K562 (cell line): ENCODE data around the gene DESI2. TPM values are rescaled to one million over a fixed set of nuclear protein-coding genes. Genes with fewer than 3 reads are reported as not detected.

Experiments
- ATAC-seq: fragments of 200-7000 bp; cut with Tn5 transposase; 3 replicates; pipeline ENCODE4 v1.9.1; 2020; ENCODE audit warnings: moderate library complexity
- BruUV-seq: library from RNA; stranded (reverse); fragments of 400-500 nt; replicated peaks from 2 replicates; lab custom pipeline; 2021; lab: Mats Ljungman, UMichigan
- CTCF ChIA-PET: fragments of 300-600 bp; formaldehyde crosslinking; extraction: SDS; loops from one replicate; lab custom pipeline; 2021; ENCODE audit warnings: low intra/inter-chr PET ratio; lab: Yijun Ruan, JAX
- POLR2A ChIA-PET: fragments of 300-600, 350-650 bp; sonication (Branson Sonifier 250); formaldehyde crosslinking; extraction: SDS; loops from one replicate; lab custom pipeline; 2021; ENCODE audit warnings: antibody characterized with exemption, inconsistent platforms; lab: Yijun Ruan, JAX
- DNase-seq, 4 experiments: peaks; one replicate each; pipeline versions ENCODE4 v3.0.0 to v3.0.0-alpha.2; 2011 to 2018; ENCODE audit warnings: low spot score in 3 of 4, mixed read lengths in 3 of 4; ENCODE audit errors: extremely low read depth in 1 of 4
- FAIRE-seq: peaks from 2 replicates; lab custom pipeline; 2011; peaks lifted over from hg19 to GRCh38; lab: Jason Lieb, UNC
- H2AFZ ChIP-seq: 2 replicates; pipeline ENCODE4 v1.6.0; 2011; ENCODE audit warnings: low read depth, low read length, control low read depth, inconsistent platforms
- H3K27ac ChIP-seq: fragments of 200-600 bp; 3 replicates; pipeline ENCODE4 v1.8.0; 2011; ENCODE audit warnings: low read depth, mild to moderate bottlenecking, control low read depth, inconsistent platforms, low read length, moderate library complexity, mixed read lengths; ENCODE audit errors: extremely low read depth
- H3K27me3 ChIP-seq, 2 experiments: fragments of 300-600 bp in 1 of 2; 2 replicates in 1 of 2; 3 replicates in 1 of 2; pipeline versions ENCODE4 v1.6.0 to v1.8.0; 2011; ENCODE audit warnings: inconsistent platforms in 2 of 2, low read length in 2 of 2, mild to moderate bottlenecking in 1 of 2, mixed read lengths in 1 of 2, moderate library complexity in 1 of 2; ENCODE audit not compliant: control insufficient read depth in 2 of 2, insufficient read depth in 2 of 2
- H3K36me3 ChIP-seq: fragments of 300-600 bp; 3 replicates; pipeline ENCODE4 v1.8.0; 2011; ENCODE audit warnings: mild to moderate bottlenecking, low read length, inconsistent platforms; ENCODE audit not compliant: control insufficient read depth, insufficient read depth
- H3K4me1 ChIP-seq, 2 experiments: fragments of 200-600 bp in 1 of 2; replicated peaks in 1 of 2; 2 replicates in 1 of 2; 3 replicates in 1 of 2; pipeline versions ENCODE4 v1.5.1 to v1.8.0; 2011; ENCODE audit warnings: inconsistent platforms in 2 of 2, low read length in 2 of 2, mild to moderate bottlenecking in 1 of 2, mixed read lengths in 1 of 2, moderate library complexity in 1 of 2; ENCODE audit not compliant: control insufficient read depth in 2 of 2, insufficient read depth in 2 of 2
- H3K4me2 ChIP-seq: 2 replicates; pipeline ENCODE4 v1.6.1; 2011; ENCODE audit warnings: low read length, control low read depth, inconsistent platforms, mixed read lengths; ENCODE audit not compliant: insufficient read depth
- H3K4me3 ChIP-seq: fragments of 200-600 bp; sonication (generic), shearing (Covaris generic); 2 replicates; pipeline ENCODE4 v1.5.1; 2016; ENCODE audit warnings: control low read depth, inconsistent platforms
- H3K79me2 ChIP-seq: fragments of 200-600 bp; 3 replicates; pipeline ENCODE4 v1.8.0; 2011; ENCODE audit warnings: low read length, inconsistent platforms; ENCODE audit not compliant: control insufficient read depth, insufficient read depth
- H3K9ac ChIP-seq, 2 experiments: 2 replicates each; pipeline versions ENCODE4 v1.6.0 to v1.6.1; 2011; ENCODE audit warnings: low read depth in 2 of 2, low read length in 2 of 2, control low read depth in 1 of 2, inconsistent platforms in 1 of 2, mild to moderate bottlenecking in 1 of 2, mixed read lengths in 1 of 2; ENCODE audit not compliant: insufficient read depth in 1 of 2
- H3K9me1 ChIP-seq: one replicate; pipeline ENCODE4 v1.6.0; 2011; ENCODE audit warnings: inconsistent platforms, mild to moderate bottlenecking, low read length, moderate library complexity; ENCODE audit not compliant: control insufficient read depth, insufficient read depth
- H3K9me3 ChIP-seq: replicated peaks from 2 replicates; pipeline ENCODE4 v1.5.1; 2011; ENCODE audit warnings: low read depth, low read length, inconsistent platforms; ENCODE audit not compliant: control insufficient read depth, insufficient read depth
- H4K20me1 ChIP-seq: replicated peaks from 2 replicates; pipeline ENCODE4 v1.6.1; 2011; ENCODE audit warnings: low read length, inconsistent platforms, mixed read lengths; ENCODE audit not compliant: control insufficient read depth, insufficient read depth
- CTCF ChIP-seq, 3 experiments: IDR thresholded peaks in 2 of 3; conservative IDR thresholded peaks in 1 of 3; 2 replicates each; pipeline ENCODE4 v1.5.1; 2011 to 2012; ENCODE audit warnings: low read length in 3 of 3, mild to moderate bottlenecking in 3 of 3, control low read depth in 2 of 3, improper control_type of control experiment in 1 of 3, inconsistent platforms in 1 of 3, low read depth in 1 of 3, mixed read lengths in 1 of 3, moderate library complexity in 1 of 3; ENCODE audit not compliant: insufficient read depth in 2 of 3
- DACH1 ChIP-seq: fragments of 450-650 bp; IDR thresholded peaks from 2 replicates; pipeline ENCODE4 v1.6.1; 2018; ENCODE audit not compliant: partially characterized antibody
- HDAC2 ChIP-seq: fragments of 450-650 bp; IDR thresholded peaks from 2 replicates; pipeline ENCODE4 v1.6.1; 2016; ENCODE audit warnings: mild to moderate bottlenecking
- PPARD ChIP-seq: fragments of 250-450 bp; sonication (Bioruptor Pico); IDR thresholded peaks from 2 replicates; pipeline ENCODE4 v1.8.0; 2022; ENCODE audit warnings: inconsistent platforms, mild to moderate bottlenecking, moderate library complexity
- RAD21 ChIP-seq, 2 experiments: fragments of 250-450 bp in 1 of 2; fragments of 450-650 bp in 1 of 2; sonication (Bioruptor Pico) in 1 of 2; formaldehyde crosslinking in 1 of 2; IDR thresholded peaks in 1 of 2; conservative IDR thresholded peaks in 1 of 2; 2 replicates each; pipeline versions ENCODE4 v1.4.0 to v1.8.0; 2020 to 2022; ENCODE audit warnings: mild to moderate bottlenecking in 2 of 2, moderate library complexity in 1 of 2
- RBM25 ChIP-seq: fragments of 200-400 bp; formaldehyde crosslinking; IDR thresholded peaks from 2 replicates; pipeline ENCODE4 v1.6.1; 2018; ENCODE audit warnings: low read length, low read depth, moderate library complexity; ENCODE audit not compliant: severe bottlenecking
- ZNF133 ChIP-seq: fragments of 250-450 bp; sonication (Bioruptor Pico); IDR thresholded peaks from 2 replicates; pipeline ENCODE4 v1.4.0; 2020; ENCODE audit warnings: mild to moderate bottlenecking
- WGBS: fragments of 100-300 bp; shearing (Covaris generic); methylation state at CpG from one replicate; pipeline ENCODE4 v1.1.6; 2016; ENCODE audit warnings: low coverage, mixed read lengths; ENCODE audit not compliant: insufficient coverage; ENCODE audit errors: missing lambda C conversion rate; 5-methylcytosine and 5-hydroxymethylcytosine counted together
- in situ Hi-C: fragments of 300-500 bp; cut with MboI; formaldehyde crosslinking; loops from 4 replicates; pipeline ENCODE4 v1.15.0; 2018; ENCODE audit warnings: inconsistent platforms, mixed read lengths
- intact Hi-C: fragments of 100-400 bp; cut with micrococcal nuclease; formaldehyde crosslinking; loops from 2 replicates; pipeline ENCODE4 v1.14.2; 2022
- polyA plus RNA-seq, 8 experiments: library from polyadenylated mRNA; depleted of rRNA in 4 of 8; stranded (reverse) in 5 of 8; unstranded in 3 of 8; fragments of >200 nt; fragmentation: Nextera tagmentation in 2 of 8; fragmentation: Illumina TruSeq in 1 of 8; extraction: Ambion mirVana in 2 of 8; extraction: Trizol in 1 of 8; gene quantifications; 2 replicates each; pipeline versions ENCODE4 v1.2.1 to v1.2.3, GENCODE V29; 2011 to 2014; ENCODE audit warnings: inconsistent platforms in 1 of 8, missing spikeins in 1 of 8
- total RNA-seq, 7 experiments: library from RNA; depleted of rRNA in 6 of 7; stranded (reverse); fragments of >200 nt in 6 of 7; fragmentation: Illumina TruSeq in 2 of 7; extraction: Trizol in 2 of 7; gene quantifications; 2 replicates each; pipeline versions ENCODE4 v1.2.1 to v1.2.3, GENCODE V29; 2011 to 2021; ENCODE audit warnings: low replicate concordance in 1 of 7

DESI2 gene
- total and polyA plus RNA-seq, 9 of the 15 experiments (the other 6 are each of a cell fraction or from before 2014, with no cell fraction given): 17.4 to 59.4 (median 38.4) TPM

- no peaks in the 10 kb centered on the region for H3K36me3 ChIP-seq
- WGBS: 30% methylated on average over 5 of the region's 6 CpGs
- H3K4me2 ChIP-seq: no peak overlapping the region
- H3K9me3 ChIP-seq: no peaks in the 10 kb centered on the region
- intact Hi-C loops (no loop called here), in situ Hi-C loops (no loop called here)
- no peak for DNase-seq
- H3K4me1 ChIP-seq: no peaks in the 10 kb centered on the region
- CTCF ChIA-PET: no interaction called here
- no peaks in the 10 kb centered on the region for H3K9me1 ChIP-seq
- H3K27ac ChIP-seq: no peak overlapping the region
- no peak for FAIRE-seq
- BruUV-seq: no TSS peak
- no peaks in the 10 kb centered on the region for H3K79me2 ChIP-seq
- no peak overlapping the region for H2AFZ ChIP-seq
- TF ChIP-seq RBM25 (peak; percentile 29), HDAC2 (no peak)
- H3K9ac ChIP-seq: no peak overlapping the region
- no peak overlapping the region for H3K4me3 ChIP-seq
- H4K20me1 ChIP-seq: no peaks in the 10 kb centered on the region; the same call in 1 of the 2 replicates
- POLR2A ChIA-PET: interaction anchor here (0.6 to 1.1 kb wide), 2 partner anchors 13 to 31 kb away, joined by 3 to 4 read pairs; no protein-coding TSS in a partner anchor
- ATAC-seq: no peak
- peaks cover 23 to 34% of the 10 kb centered on the region in 2 experiments for H3K27me3 ChIP-seq
Measured at GRCh38 chr1:244634546-244634945, 18.4 kb upstream of the DESI2 start.

- FAIRE-seq (no peak), ATAC-seq (peak; percentile 84), DNase-seq (no peak)
- WGBS: under 1% methylated on average over 10 of the region's 10 CpGs
- no peak overlapping the region for H2AFZ ChIP-seq
- H3K79me2 ChIP-seq: no peaks in the 10 kb centered on the region
- ChIA-PET POLR2A (interaction anchor here (0.7 to 1.3 kb wide), 3 partner anchors 8 to 40 kb away, joined by 3 to 8 read pairs (median 4); no protein-coding TSS in a partner anchor), CTCF (interaction anchor here (1.2 kb wide), 1 partner anchor 33 kb away, joined by 6 read pairs; no protein-coding TSS in a partner anchor)
- intact Hi-C loops: no loop called here
- no peak overlapping the region for H3K27ac ChIP-seq
- no peak overlapping the region for H3K9ac ChIP-seq
- H3K9me1 ChIP-seq: no peaks in the 10 kb centered on the region
- no peaks in the 10 kb centered on the region for H3K36me3 ChIP-seq
- no peak overlapping the region for H3K4me2 ChIP-seq
- peaks cover 25 to 41% of the 10 kb centered on the region in 2 experiments for H3K27me3 ChIP-seq
- no peaks in the 10 kb centered on the region for H3K9me3 ChIP-seq
- no peaks in the 10 kb centered on the region for H3K4me1 ChIP-seq
- H3K4me3 ChIP-seq: no peak overlapping the region
- in situ Hi-C loops: no loop called here
- no TSS peak for BruUV-seq
- no peaks in the 10 kb centered on the region; the same call in 1 of the 2 replicates for H4K20me1 ChIP-seq
- TF ChIP-seq ZNF133 (CRISPR knock-in tag) (no peak), RAD21 (CRISPR knock-in tag; conservative IDR thresholded peaks at IDR 0.05 in 1 of 2, IDR thresholded peaks at IDR 0.05 in 1 of 2) (peak; percentile 11 to 43; a peak in 2 of 4 replicates), CTCF (IDR thresholded peaks at IDR 0.05 in 2 of 3, conservative IDR thresholded peaks at IDR 0.05 in 1 of 3; ENCODE audit: insufficient read depth in 2 of 3, low read depth in 1 of 3, low read length in 3 of 3) (peak; percentile 27 to 42 (median 30); a peak in 4 of 6 replicates), DACH1 (no peak), PPARD (CRISPR knock-in tag) (no peak)
Measured at GRCh38 chr1:244636488-244637259, 16.3 kb upstream of the DESI2 start.
